Gastrocnemius medialis (tissue), 4 donors: ENCODE results near the gene TCERG1L. TPM values are rescaled to one million over a fixed set of nuclear protein-coding genes. Genes with fewer than 3 reads are reported as not detected.

Experiments used
- ATAC-seq, 2 donors: fragments of 150-250 bp; one replicate each; pipeline ENCODE4 v1.9.1; 2016
- DNase-seq, 2 donors: peaks; one replicate each; pipeline ENCODE4 v3.0.0-alpha.2; 2019
- H3K27ac ChIP-seq, 4 donors: fragments of 200-600 bp; sonication (generic); 1 replicate in 1 of 4; 2 replicates in 3 of 4; pipeline ENCODE4 v1.5.1; 2016 to 2018; ENCODE audit warnings: mild to moderate bottlenecking in 2 of 4, moderate library complexity in 1 of 4
- H3K27me3 ChIP-seq, 3 donors: fragments of 200-600 bp; sonication (generic) in 2 of 3; 1 replicate in 1 of 3; 2 replicates in 2 of 3; pipeline versions ENCODE4 v1.5.1 to v1.6.0; 2016 to 2019; ENCODE audit warnings: mild to moderate bottlenecking in 1 of 3, moderate library complexity in 1 of 3
- H3K36me3 ChIP-seq, 2 donors: fragments of 200-600 bp; sonication (generic) in 1 of 2; one replicate each; pipeline ENCODE4 v1.5.1; 2017 to 2018
- H3K4me1 ChIP-seq, 2 donors: fragments of 200-600 bp; sonication (generic) in 1 of 2; one replicate each; pipeline ENCODE4 v1.5.1; 2016 to 2017; ENCODE audit warnings: mild to moderate bottlenecking in 2 of 2
- H3K4me3 ChIP-seq, 4 donors: fragments of 200-600 bp; sonication (generic) in 3 of 4; 1 replicate in 1 of 4; 2 replicates in 3 of 4; pipeline ENCODE4 v1.5.1; 2016 to 2019; ENCODE audit warnings: mild to moderate bottlenecking in 2 of 4
- H3K9me3 ChIP-seq, 3 donors: fragments of 200-600 bp; sonication (generic) in 2 of 3; 1 replicate in 1 of 3; 2 replicates in 2 of 3; pipeline ENCODE4 v1.5.1; 2016 to 2019
- POLR2A ChIP-seq, 2 donors: fragments of 450-650 bp; IDR thresholded peaks; one replicate each; pipeline ENCODE4 v1.6.1; 2017; ENCODE audit warnings: antibody characterized with exemption in 2 of 2, mild to moderate bottlenecking in 2 of 2, moderate library complexity in 2 of 2
- in situ Hi-C, 4 donors: fragments of 200-750 bp; cut with MboI; loops; one replicate each; pipeline versions ENCODE4 v1.15.0 to v1.8.0; 2017; ENCODE audit warnings: low sequenced_read_pairs in 4 of 4
- intact Hi-C: fragments of 100-400 bp; cut with DNase I; formaldehyde crosslinking; loops from one replicate; pipeline ENCODE4 v1.15.1; 2023; ENCODE audit warnings: low total_unique reads
- total RNA-seq, 4 donors: library from RNA; depleted of rRNA; stranded (reverse); fragments of >200 nt; gene quantifications; one replicate each; pipeline versions ENCODE4 v1.1.0 to v1.2.3, GENCODE V29; 2016
- TF ChIP-seq, protein P1 (sequence below), 5 experiments: fragments of 450-650 bp in 3 of 5; fragments of 200-600 bp in 2 of 5; sonication (generic) in 2 of 5; IDR thresholded peaks in 4 of 5; conservative IDR thresholded peaks in 1 of 5; 1 replicate in 4 of 5; 2 replicates in 1 of 5; pipeline ENCODE4 v1.5.1; 2016 to 2019; ENCODE audit warnings: antibody characterized with exemption in 5 of 5, mild to moderate bottlenecking in 3 of 5, moderate library complexity in 3 of 5

TCERG1L gene
- total RNA-seq, 4 donors from 2014 or later: not detected

GRCh38 chr10:131354380-131354779, 42.9 kb upstream of the TCERG1L start:
- intact Hi-C loops: no loop called here
- TF ChIP-seq, protein P1, sequence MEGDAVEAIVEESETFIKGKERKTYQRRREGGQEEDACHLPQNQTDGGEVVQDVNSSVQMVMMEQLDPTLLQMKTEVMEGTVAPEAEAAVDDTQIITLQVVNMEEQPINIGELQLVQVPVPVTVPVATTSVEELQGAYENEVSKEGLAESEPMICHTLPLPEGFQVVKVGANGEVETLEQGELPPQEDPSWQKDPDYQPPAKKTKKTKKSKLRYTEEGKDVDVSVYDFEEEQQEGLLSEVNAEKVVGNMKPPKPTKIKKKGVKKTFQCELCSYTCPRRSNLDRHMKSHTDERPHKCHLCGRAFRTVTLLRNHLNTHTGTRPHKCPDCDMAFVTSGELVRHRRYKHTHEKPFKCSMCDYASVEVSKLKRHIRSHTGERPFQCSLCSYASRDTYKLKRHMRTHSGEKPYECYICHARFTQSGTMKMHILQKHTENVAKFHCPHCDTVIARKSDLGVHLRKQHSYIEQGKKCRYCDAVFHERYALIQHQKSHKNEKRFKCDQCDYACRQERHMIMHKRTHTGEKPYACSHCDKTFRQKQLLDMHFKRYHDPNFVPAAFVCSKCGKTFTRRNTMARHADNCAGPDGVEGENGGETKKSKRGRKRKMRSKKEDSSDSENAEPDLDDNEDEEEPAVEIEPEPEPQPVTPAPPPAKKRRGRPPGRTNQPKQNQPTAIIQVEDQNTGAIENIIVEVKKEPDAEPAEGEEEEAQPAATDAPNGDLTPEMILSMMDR (IDR thresholded peaks at IDR 0.05 in 4 of 5, conservative IDR thresholded peaks at IDR 0.05 in 1 of 5): no peak
- no peak for TF ChIP-seq POLR2A (IDR thresholded peaks at IDR 0.05)
- H3K27me3 ChIP-seq: no peaks in the 10 kb centered on the region

DNA sequence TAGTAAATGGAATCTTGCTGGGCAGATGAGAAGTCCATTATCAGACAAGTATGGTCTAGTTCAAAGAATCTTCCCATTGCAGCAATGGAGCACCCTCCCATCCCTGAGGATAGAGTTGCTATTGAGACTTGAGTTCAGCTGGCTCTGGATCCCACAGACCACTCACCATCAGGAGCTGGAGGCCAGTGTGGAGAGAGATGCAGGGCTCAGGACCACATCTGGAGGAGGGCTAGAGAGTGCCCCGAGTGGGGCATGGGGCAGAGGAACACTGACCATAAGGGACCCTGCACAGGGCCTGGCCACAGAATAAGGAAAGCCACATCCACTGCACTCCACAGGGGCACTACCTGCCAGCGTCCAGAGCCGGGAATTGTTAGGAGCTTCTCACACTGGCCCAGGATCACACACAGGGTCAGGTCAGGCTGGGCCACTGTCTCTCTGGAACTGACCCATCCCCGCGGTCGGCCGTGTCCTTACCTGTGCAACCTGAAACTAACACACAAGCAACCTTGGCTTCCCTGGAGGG, 41.3 kb upstream of the TCERG1L start:
- ATAC-seq (no peak), DNase-seq (no peak)
- H3K4me3 ChIP-seq: no peak overlapping the region
- H3K27ac ChIP-seq: no peak overlapping the region
- no peaks in the 10 kb centered on the region for H3K27me3 ChIP-seq
- H3K4me1 ChIP-seq: no peaks in the 10 kb centered on the region
- TF ChIP-seq, protein P1 (IDR thresholded peaks at IDR 0.05 in 4 of 5, conservative IDR thresholded peaks at IDR 0.05 in 1 of 5): no peak
- no peak for TF ChIP-seq POLR2A (IDR thresholded peaks at IDR 0.05)
- H3K36me3 ChIP-seq: no peaks in the 10 kb centered on the region
- H3K9me3 ChIP-seq: no peaks in the 10 kb centered on the region
- intact Hi-C loops: no loop called here
- in situ Hi-C loops: no loop called here

More at GRCh38 chr10:131354380-131354779, 42.9 kb upstream of the TCERG1L start:
- Histone ChIP-seq H3K36me3 (no peaks in the 10 kb centered on the region), H3K4me3 (no peak overlapping the region), H3K27ac (no peak overlapping the region), H3K9me3 (no peaks in the 10 kb centered on the region), H3K4me1 (no peaks in the 10 kb centered on the region)
- in situ Hi-C loops: no loop called here
- DNase-seq (no peak), ATAC-seq (no peak)

GRCh38 chr10:131350660-131351059, 39.1 kb upstream of the TCERG1L start:
- Histone ChIP-seq H3K36me3 (no peaks in the 10 kb centered on the region), H3K4me3 (no peak overlapping the region), H3K4me1 (no peaks in the 10 kb centered on the region), H3K27me3 (no peaks in the 10 kb centered on the region), H3K27ac (no peak overlapping the region), H3K9me3 (no peaks in the 10 kb centered on the region)
- intact Hi-C loops: no loop called here
- in situ Hi-C loops: no loop called here
- DNase-seq: no peak
- no peak for ATAC-seq
- TF ChIP-seq, protein P1 (IDR thresholded peaks at IDR 0.05 in 4 of 5, conservative IDR thresholded peaks at IDR 0.05 in 1 of 5): no peak
- no peak for TF ChIP-seq POLR2A (IDR thresholded peaks at IDR 0.05)

- Histone ChIP-seq H3K4me1 (no peaks in the 10 kb centered on the region), H3K27me3 (no peaks in the 10 kb centered on the region), H3K9me3 (no peaks in the 10 kb centered on the region), H3K27ac (no peak overlapping the region), H3K4me3 (no peak overlapping the region), H3K36me3 (no peaks in the 10 kb centered on the region)
- in situ Hi-C loops (no loop called here), intact Hi-C loops (no loop called here)
- TF ChIP-seq POLR2A (IDR thresholded peaks at IDR 0.05): no peak
- TF ChIP-seq, protein P1 (IDR thresholded peaks at IDR 0.05 in 4 of 5, conservative IDR thresholded peaks at IDR 0.05 in 1 of 5): no peak
- DNase-seq: no peak
- no peak for ATAC-seq
These were observed 38.7 kb upstream of the TCERG1L start for GRCh38 chr10:131350245-131350644.

DNA sequence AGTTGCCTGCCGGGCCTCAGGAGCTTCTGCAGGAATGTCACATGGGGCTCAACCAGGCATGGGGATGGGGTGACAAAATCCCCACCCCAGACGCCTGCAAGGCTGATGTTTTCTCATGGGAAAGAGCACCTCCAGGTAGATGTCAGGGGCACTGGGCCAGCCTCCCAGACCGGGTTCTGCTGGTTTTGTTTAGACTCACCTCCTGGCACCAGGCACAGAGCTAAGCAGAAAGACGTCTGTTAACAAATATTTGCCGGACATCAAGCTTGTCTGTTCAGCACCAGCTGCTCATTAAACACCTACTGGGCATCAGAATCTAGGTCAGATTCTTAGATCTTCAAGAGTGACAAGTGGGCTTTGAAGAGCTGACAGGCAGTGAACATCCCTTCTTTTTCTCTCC, 34.9 kb upstream of the TCERG1L start:
- H3K36me3 ChIP-seq: no peaks in the 10 kb centered on the region
- no peak for DNase-seq
- ATAC-seq: no peak
- intact Hi-C loops: no loop called here
- TF ChIP-seq, protein P1 (IDR thresholded peaks at IDR 0.05 in 4 of 5, conservative IDR thresholded peaks at IDR 0.05 in 1 of 5): no peak
- TF ChIP-seq POLR2A (IDR thresholded peaks at IDR 0.05): no peak
- no peaks in the 10 kb centered on the region for H3K4me1 ChIP-seq
- H3K27ac ChIP-seq: no peak overlapping the region
- no peaks in the 10 kb centered on the region for H3K27me3 ChIP-seq
- in situ Hi-C loops: no loop called here
- no peak overlapping the region for H3K4me3 ChIP-seq
- H3K9me3 ChIP-seq: no peaks in the 10 kb centered on the region
